ENCODE measurements around the gene IPO9.
"Not testable (repeated sequence)": the region's sequence is repeated elsewhere in the genome, so short reads cannot be mapped to it uniquely, and the experiment has no call there.

Gene IPO9

GRCh38 chr1:201807958-201808632 lies 20.9 kb upstream of the IPO9 start:
- in situ Hi-C loops (cut with MboI; ENCODE audit: low sequenced_read_pairs), result no loop called here

DNA sequence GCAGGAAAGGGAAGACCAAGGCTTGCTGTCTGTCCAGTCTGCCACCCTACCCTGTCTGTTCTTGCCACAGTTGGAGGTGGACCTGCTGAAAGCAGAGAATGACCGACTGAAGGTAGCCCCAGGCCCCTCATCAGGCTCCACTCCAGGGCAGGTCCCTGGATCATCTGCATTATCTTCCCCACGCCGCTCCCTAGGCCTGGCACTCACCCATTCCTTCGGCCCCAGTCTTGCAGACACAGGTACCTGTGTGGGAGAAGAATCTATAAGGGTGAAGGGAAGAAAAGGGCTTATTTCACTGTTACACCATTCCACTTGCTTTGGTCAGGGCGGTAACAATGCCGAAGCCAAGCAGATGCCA lies 20.3 kb upstream of the IPO9 start:
- in situ Hi-C loops (cut with MboI; ENCODE audit: low sequenced_read_pairs), result no loop called here

GRCh38 chr1:201809876-201810275 lies 19.1 kb upstream of the IPO9 start:
- in situ Hi-C loops (cut with MboI; ENCODE audit: low sequenced_read_pairs), result no loop called here

- in situ Hi-C loops (cut with MboI; ENCODE audit: low sequenced_read_pairs), result no loop called here
Observed at GRCh38 chr1:201810466-201811216, 18.3 kb upstream of the IPO9 start.

- in situ Hi-C loops (cut with MboI; ENCODE audit: low sequenced_read_pairs), result no loop called here
Observed at GRCh38 chr1:201813226-201813625, 15.7 kb upstream of the IPO9 start.

DNA sequence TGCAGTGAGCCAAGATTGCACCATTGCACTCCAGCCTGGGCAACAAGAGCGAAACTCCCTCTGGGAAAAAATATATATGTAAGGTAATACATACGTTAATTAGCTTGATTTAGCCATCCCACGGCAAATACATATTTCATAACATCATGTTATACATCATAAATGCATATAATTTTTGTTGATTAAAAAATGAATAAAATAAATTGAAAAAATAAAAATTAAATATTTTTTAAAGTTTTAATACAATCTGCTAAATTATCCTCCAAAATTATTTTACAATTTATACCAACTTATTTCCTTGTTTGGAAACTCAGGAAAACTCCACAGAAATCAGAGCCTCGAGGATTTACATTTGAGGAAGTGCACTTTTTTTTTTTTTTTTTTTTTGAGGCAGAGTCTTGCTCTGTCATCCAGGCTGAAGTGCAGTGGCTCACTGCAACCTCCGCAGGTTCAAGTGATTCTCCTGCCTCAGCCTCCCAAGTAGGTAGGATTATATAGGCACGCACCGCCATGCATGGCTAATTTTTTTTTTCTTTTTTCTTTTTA lies 12.6 kb upstream of the IPO9 start:
- in situ Hi-C loops (cut with MboI; ENCODE audit: low sequenced_read_pairs), result no loop called here

- in situ Hi-C loops (cut with MboI; ENCODE audit: low sequenced_read_pairs), result no loop called here
Observed at GRCh38 chr1:201818971-201819750, 9.8 kb upstream of the IPO9 start.

DNA sequence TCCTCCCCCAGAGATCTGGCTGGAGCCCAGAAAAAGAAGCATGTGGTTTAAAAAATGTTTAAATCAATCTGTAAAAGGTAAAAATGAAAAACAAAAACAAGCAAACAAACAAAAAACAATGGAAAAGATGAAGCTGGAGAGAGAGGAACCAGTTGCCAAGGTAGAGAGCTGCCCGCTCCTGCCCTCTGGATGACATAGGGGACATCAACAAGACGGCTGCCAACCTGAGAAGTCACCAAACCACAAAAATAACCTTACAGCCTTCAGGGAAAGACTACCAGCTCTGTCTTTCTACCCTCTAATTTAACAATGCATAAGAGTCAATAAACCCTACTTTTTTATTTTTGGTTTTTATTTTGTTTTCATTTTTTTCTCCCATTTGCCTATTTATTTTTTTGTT lies 8.5 kb upstream of the IPO9 start:
- in situ Hi-C loops (cut with MboI; ENCODE audit: low sequenced_read_pairs), result no loop called here

DNA sequence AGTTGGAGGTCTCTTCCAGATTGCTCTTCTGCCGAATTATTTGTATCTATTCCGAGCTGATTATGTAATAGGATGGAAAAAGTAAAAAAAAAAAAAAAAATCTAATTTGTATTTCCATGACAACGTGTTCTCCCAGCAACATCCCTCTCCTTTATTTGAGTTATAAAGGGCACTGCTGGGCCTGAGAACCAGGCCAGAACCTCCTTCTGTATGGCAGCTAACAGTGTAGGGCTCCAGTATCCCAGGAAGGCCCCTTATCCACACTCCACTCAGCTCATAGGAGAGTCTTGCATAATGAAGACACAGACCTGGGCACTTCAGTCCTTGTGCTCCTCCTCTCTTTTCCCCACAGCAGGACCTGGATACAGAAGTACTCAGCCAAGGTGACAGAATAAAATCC lies 3.7 kb upstream of the IPO9 start:
- in situ Hi-C loops (cut with MboI; ENCODE audit: low sequenced_read_pairs), result no loop called here

DNA sequence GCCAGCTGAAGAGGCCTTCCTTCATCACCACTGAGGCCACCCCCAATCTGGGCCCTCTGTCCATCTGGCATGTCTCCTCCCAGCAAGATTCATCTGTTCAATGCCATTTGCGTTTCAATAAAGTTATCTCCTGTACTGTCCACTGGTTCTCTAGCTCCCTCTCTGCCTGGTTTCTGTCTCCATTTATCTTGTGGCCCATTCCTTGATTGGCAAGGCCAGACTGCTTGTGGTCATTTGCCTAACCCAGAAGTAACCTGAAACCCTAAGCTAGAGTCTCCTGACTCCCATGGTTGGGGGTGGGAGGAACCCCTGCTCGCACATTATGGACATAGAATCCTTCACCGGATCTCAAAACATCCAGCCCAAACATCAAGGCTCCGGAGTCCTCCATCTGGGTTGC lies 2.1 kb upstream of the IPO9 start:
- in situ Hi-C loops (cut with MboI; ENCODE audit: low sequenced_read_pairs), result no loop called here

DNA sequence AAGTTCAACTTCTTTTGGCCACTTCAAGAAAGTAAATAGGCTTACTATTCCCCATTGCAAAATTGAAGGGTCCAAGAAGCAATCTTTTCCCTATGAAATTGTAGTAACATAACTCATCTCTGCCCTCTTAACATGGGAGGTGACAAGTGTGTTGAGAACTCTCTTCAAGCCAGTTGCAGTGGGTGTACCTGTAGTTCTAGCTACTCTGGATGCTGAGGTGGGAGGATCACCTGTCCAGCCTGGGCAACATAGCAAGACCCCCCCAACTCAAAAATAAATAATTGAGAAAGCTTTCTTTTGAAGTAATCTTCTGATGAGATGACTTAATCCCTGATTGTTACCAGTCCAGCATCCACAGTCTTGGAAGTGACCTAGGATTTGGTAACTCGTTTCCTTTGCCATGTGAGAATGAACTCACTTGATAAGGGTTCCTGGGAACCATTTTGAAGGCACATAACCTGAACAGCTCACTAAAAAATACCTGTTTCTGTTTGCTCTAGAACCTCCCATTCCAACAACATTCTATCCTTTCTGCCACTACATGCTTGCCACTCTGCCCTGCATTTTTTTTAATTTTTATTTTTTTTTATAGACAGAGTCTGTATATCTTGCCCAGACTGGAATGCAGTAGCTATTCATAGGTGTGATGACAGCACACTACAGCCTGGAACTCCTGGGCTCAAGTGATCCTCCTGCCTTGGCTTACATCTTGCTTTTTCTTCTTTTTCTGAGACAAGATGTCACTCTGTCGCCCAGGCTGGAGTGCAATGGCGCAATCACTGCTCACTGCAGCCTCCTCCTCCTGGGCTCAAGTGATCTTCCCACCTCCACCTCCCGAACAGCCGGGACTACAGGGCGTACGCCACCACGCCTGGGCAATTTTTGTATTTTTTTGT lies 1.4 kb upstream of the IPO9 start:
- in situ Hi-C loops (cut with MboI; ENCODE audit: low sequenced_read_pairs), result no loop called here

DNA sequence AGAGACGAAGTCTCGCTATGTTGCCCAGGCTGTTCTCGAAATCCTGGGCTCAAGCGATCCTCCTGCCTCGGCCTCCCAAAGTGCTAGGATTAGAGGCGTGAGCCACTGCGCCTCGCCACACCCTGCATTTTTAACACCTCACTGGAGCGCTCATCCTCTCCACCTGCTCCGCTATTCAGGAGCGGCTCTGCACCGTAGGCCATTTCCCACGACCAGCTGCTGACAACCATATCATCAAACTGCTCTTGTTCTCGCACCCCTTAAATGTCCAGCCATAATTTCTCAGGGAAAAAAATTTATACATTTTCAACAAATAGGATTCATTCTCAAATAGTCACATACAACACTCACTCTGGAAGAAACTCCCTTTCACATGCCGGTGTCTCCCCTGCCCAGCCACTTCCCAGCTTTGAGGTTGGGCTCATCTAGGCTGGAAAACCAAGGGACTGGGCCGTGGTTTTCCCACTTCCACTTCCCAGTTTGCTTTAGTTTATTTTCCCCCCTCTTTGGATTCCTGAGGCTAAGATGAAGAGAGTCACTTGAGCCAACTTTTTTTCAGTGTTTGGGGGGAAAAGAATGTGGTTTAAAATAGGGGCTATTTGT lies 639 bp upstream of the IPO9 start:
- in situ Hi-C loops (cut with MboI; ENCODE audit: low sequenced_read_pairs), result no loop called here

- in situ Hi-C loops (cut with MboI; ENCODE audit: low sequenced_read_pairs), result no loop called here
Observed at GRCh38 chr1:201831371-201831770, 2.4 kb downstream of the IPO9 start.

DNA sequence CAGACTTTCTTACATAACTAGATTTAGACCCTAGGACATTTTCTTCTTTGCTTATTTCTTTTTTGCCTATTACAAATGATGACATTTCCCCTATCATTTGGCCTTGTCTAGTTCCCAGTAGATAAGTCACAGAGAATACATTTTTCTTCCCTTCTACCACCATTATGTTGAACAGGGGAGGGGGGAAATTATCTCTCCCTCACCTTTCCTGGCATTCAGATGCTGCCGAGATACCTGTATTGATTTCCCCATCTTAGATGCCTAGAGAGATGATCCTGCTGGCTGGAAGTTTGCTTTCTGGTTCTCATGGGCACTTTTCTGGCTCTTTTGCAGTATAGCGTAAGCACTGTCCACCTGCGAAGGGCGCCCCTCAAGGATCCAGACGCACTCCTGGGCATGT lies 5.7 kb downstream of the IPO9 start:
- in situ Hi-C loops (cut with MboI; ENCODE audit: low sequenced_read_pairs), result no loop called here

DNA sequence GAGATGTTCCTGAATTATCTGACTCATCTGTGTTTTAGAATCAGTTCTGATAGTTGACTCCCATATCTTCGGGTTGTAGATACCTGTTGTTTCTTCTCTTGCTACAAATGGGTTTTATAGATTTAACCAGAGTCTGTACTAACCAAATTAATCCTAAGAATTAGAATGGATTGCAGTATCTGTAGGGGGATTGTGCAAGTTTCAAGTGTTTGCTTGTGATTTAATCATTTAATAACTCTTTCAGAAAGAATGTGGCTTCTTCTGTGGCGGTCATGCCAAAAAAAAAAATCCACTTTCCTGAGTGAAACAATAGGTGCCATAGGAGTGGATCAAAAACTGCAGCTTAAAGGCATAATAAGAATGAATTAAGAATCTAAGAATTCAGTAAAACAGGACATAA lies 9.4 kb downstream of the IPO9 start:
- in situ Hi-C loops (cut with MboI; ENCODE audit: low sequenced_read_pairs), result no loop called here

- in situ Hi-C loops (cut with MboI; ENCODE audit: low sequenced_read_pairs), result not testable (repeated sequence)
Observed at GRCh38 chr1:201839089-201839488, 10.1 kb downstream of the IPO9 start.

DNA sequence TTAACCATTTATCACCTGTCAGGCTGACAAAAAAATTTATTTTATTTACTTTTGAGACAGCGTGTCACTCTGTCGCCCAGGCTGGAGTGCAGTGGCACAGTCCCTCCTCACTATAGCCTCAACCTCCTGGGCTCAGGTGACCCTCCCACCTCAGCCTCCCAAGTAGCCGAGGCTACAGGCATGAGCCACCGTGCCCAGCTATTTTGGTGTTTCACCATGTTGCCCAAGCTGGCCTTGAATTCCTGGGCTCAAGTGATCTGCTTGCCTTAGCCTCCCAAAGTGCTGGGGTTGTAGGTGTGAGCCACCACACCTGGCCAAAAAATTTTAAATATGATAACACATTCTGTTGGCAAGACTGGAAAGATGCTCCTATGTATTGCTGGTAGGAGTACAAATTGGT lies 11.1 kb downstream of the IPO9 start:
- in situ Hi-C loops (cut with MboI; ENCODE audit: low sequenced_read_pairs), result no loop called here

DNA sequence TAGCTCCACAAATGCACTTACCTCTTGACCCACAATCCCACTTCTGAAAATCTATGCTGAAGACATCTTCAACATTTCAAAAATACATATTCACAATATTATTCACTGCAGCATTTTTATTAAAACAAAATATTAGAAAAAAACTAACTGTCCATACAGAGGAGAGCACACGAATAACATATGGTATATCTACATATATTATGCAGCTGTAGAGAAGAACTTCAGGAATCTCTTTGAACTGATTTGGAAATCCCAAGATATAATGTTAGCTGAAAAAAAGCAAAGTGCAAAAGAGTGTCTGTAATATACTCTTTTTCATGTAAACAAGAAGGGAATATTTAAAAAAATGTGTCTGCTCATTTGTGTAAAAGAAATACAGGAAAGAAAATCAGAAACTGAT lies 11.5 kb downstream of the IPO9 start:
- in situ Hi-C loops (cut with MboI; ENCODE audit: low sequenced_read_pairs), result no loop called here

DNA sequence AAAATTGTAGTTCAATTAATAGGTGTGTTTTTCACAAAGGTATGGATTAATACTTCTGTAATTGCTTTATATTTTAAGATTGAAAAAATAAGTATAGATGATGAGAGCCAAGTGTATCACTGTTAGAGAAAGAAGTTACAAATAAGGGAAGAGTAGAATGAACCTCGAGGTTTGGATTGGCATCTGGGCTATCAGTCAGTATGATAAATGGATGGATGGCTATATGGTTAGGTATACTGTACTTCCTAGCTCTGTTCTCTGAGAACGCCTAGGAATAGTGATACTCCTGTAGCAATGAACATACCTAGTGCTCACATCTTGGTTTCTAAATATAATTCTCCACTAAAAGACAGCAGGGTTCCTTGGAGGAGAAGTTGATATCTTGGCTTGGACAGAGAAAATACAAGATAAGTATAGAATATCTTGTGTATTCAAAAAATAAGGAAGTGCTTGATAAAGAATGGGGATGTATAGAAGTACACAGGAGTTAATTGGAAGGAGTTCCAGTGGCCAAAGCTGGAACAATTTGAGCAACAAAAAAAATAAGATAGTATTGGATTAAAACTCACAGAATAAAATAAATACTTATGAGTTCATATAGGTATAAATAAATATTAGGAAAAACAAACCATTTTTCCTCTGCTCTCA lies 12.4 kb downstream of the IPO9 start:
- in situ Hi-C loops (cut with MboI; ENCODE audit: low sequenced_read_pairs), result no loop called here

DNA sequence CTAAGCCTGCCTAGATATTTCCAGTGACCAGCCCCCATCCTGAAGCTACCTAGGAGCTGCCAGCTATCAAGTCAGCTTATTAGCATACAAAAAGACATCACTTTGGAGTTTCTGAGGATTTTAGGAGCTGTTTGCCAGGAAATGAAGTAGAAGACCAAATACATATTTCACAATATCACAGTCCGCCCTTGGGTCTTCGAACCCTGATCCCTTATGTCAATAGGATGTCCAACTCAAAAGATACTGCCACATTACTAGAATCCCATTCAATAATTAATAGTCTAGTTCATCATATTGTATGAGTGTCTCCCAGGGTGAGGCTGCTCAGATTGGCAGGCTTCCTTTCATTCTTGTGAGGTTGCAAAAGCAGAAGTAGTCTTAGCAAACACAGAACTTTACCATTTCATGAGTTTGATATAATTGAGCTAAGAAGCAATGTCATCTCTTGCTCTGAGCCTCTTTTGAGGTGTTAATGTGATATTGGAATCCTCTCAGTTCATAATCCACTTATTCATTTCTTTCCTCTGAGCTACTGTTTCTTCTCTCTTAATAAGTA lies 13.6 kb downstream of the IPO9 start:
- in situ Hi-C loops (cut with MboI; ENCODE audit: low sequenced_read_pairs), result no loop called here
